ENCODE measurements around the gene OR5H6.

OR5H6 gene

DNA sequence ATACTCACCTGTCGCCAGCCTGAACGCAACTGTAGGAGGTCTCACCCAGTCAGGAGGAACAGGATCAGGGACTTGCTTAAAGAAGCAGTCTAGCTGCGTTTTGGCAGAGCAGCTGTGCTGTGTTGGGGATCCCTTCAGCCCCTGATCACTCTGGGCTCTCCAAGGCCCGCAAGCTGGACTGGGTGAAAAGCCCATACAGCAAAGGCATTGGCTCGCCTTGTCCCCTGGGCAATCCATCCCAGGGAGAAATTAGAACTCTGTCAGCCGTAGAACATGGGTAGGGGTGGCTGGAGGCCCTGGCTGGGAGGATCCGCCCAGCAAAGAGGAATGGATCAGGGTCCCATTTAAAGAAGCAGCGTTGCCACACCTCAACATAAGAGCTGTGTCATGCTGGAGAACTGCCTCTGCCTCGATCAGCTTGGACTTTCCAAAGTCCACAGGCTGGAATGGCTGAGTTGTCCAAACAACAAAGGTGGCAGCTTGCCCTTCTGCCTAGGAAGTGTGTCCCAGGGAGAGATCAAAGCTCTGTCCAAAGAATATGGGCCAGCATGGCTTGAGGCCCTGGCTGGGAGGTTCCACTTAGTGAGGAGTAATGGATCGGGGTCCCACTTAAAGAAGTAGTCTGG is 27.4 kb downstream of the OR5H6 start:
- intact Hi-C loops (cut with DNase I; ENCODE audit: low total_unique reads), result no loop called here
- no peaks in the 10 kb centered on the region for H3K36me3 ChIP-seq
- TF ChIP-seq, protein P1, sequence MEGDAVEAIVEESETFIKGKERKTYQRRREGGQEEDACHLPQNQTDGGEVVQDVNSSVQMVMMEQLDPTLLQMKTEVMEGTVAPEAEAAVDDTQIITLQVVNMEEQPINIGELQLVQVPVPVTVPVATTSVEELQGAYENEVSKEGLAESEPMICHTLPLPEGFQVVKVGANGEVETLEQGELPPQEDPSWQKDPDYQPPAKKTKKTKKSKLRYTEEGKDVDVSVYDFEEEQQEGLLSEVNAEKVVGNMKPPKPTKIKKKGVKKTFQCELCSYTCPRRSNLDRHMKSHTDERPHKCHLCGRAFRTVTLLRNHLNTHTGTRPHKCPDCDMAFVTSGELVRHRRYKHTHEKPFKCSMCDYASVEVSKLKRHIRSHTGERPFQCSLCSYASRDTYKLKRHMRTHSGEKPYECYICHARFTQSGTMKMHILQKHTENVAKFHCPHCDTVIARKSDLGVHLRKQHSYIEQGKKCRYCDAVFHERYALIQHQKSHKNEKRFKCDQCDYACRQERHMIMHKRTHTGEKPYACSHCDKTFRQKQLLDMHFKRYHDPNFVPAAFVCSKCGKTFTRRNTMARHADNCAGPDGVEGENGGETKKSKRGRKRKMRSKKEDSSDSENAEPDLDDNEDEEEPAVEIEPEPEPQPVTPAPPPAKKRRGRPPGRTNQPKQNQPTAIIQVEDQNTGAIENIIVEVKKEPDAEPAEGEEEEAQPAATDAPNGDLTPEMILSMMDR (IDR thresholded peaks at IDR 0.05), result no peak
- no peaks in the 10 kb centered on the region for H3K27me3 ChIP-seq
- DNase-seq, result no peak
- no peaks in the 10 kb centered on the region for H3K9me3 ChIP-seq
- no peaks in the 10 kb centered on the region for H3K4me1 ChIP-seq
- no peak overlapping the region for H3K4me3 ChIP-seq
- no peak overlapping the region for H3K27ac ChIP-seq

Measured in tibial artery (tissue), 4 donors.